Brain microvascular endothelial cell (primary cell): ENCODE results near the gene PTX3.

ENCODE experiments used
- DNase-seq: peaks from one replicate; pipeline ENCODE4 v3.0.0-alpha.2; 2020
- H3K27ac ChIP-seq: fragments of 250-450 bp; sonication (Bioruptor Pico); 2 replicates; pipeline ENCODE4 v1.5.1; 2020; ENCODE audit warnings: mild to moderate bottlenecking, moderate library complexity
- H3K27me3 ChIP-seq: fragments of 250-450 bp; sonication (Bioruptor Pico); replicated peaks from 2 replicates; pipeline ENCODE4 v1.5.1; 2020; ENCODE audit warnings: mild to moderate bottlenecking
- H3K36me3 ChIP-seq: fragments of 250-450 bp; sonication (Bioruptor Pico); replicated peaks from 2 replicates; pipeline ENCODE4 v1.5.1; 2020; ENCODE audit warnings: mild to moderate bottlenecking
- H3K4me3 ChIP-seq: 2 replicates; pipeline ENCODE4 v1.5.1; 2011; ENCODE audit warnings: low read depth, mild to moderate bottlenecking, control low read depth, low read length, moderate library complexity
- CTCF ChIP-seq: IDR thresholded peaks from 2 replicates; pipeline ENCODE4 v1.5.1; 2011; ENCODE audit warnings: low read depth, mild to moderate bottlenecking, moderate library complexity, low read length, control low read depth, inconsistent platforms; ENCODE audit errors: missing control alignments
- in situ Hi-C: cut with HindIII; loops from 2 replicates; pipeline ENCODE4 v1.10.0; 2017; ENCODE audit warnings: low sequenced_read_pairs, low pct_ligation_motif_present

PTX3 gene

GRCh38 chr3:157443905-157444796 lies 7.5 kb downstream of the PTX3 start:
- no peak overlapping the region for H3K4me3 ChIP-seq
- H3K27me3 ChIP-seq: no peaks in the 10 kb centered on the region
- H3K27ac ChIP-seq: peak overlapping the region; percentile 7
- in situ Hi-C loops: no loop called here
- TF ChIP-seq CTCF: no peak
- peaks cover 16% of the 10 kb centered on the region for H3K36me3 ChIP-seq
- no peak for DNase-seq

- TF ChIP-seq CTCF: no peak
- in situ Hi-C loops: no loop called here
- no peak for DNase-seq
- no peak overlapping the region for H3K27ac ChIP-seq
- H3K36me3 ChIP-seq: peaks cover 16% of the 10 kb centered on the region
- no peak overlapping the region for H3K4me3 ChIP-seq
- no peaks in the 10 kb centered on the region for H3K27me3 ChIP-seq
Observed at GRCh38 chr3:157444797-157445184, 8.1 kb downstream of the PTX3 start.

- TF ChIP-seq CTCF: no peak
- in situ Hi-C loops: no loop called here
- H3K27ac ChIP-seq: no peak overlapping the region
- H3K27me3 ChIP-seq: no peaks in the 10 kb centered on the region
- H3K4me3 ChIP-seq: no peak overlapping the region
- peaks cover 14% of the 10 kb centered on the region for H3K36me3 ChIP-seq
- DNase-seq: no peak
Observed at GRCh38 chr3:157445857-157446256, 9.2 kb downstream of the PTX3 start.

GRCh38 chr3:157447026-157447694 lies 10.5 kb downstream of the PTX3 start:
- Histone ChIP-seq H3K36me3 (peaks cover 5% of the 10 kb centered on the region), H3K4me3 (no peak overlapping the region), H3K27me3 (no peaks in the 10 kb centered on the region), H3K27ac (no peak overlapping the region)
- DNase-seq: peak; percentile 44
- in situ Hi-C loops: no loop called here
- peak; percentile 81 for TF ChIP-seq CTCF

GRCh38 chr3:157452097-157452496 lies 15.4 kb downstream of the PTX3 start:
- Histone ChIP-seq H3K4me3 (no peak overlapping the region), H3K27ac (no peak overlapping the region), H3K36me3 (no peaks in the 10 kb centered on the region), H3K27me3 (no peaks in the 10 kb centered on the region)
- TF ChIP-seq CTCF: no peak
- no peak for DNase-seq
- in situ Hi-C loops: no loop called here
